ENCODE measurements around the gene TPST2. TPM values are rescaled to one million over a fixed set of nuclear protein-coding genes. Genes with fewer than 3 reads are reported as not detected.

The TPST2 gene
- total RNA-seq, 3 donors from 2014 or later: 9.2 to 13.9 (median 11.7) TPM

GRCh38 chr22:26554956-26555355 lies 35.0 kb downstream of the TPST2 start:
- no peak for DNase-seq
- ATAC-seq: no peak
- Histone ChIP-seq H3K9me3 (no peaks in the 10 kb centered on the region), H3K36me3 (ENCODE audit: low read depth) (no peaks in the 10 kb centered on the region), H3K4me3 (no peak overlapping the region), H3K4me1 (ENCODE audit: low read depth) (no peaks in the 10 kb centered on the region)
- TF ChIP-seq CTCF (IDR thresholded peaks at IDR 0.05): no peak
- intact Hi-C loops (cut with DNase I, micrococcal nuclease): no loop called here

- Histone ChIP-seq H3K4me1 (ENCODE audit: low read depth) (no peaks in the 10 kb centered on the region), H3K9me3 (no peaks in the 10 kb centered on the region), H3K4me3 (no peak overlapping the region), H3K36me3 (ENCODE audit: low read depth) (no peaks in the 10 kb centered on the region)
- ATAC-seq (no peak), DNase-seq (no peak)
- TF ChIP-seq CTCF (IDR thresholded peaks at IDR 0.05): no peak
- intact Hi-C loops (cut with DNase I, micrococcal nuclease): no loop called here
These were observed 36.7 kb downstream of the TPST2 start for GRCh38 chr22:26553056-26553752.

- H3K36me3 ChIP-seq (ENCODE audit: low read depth): no peaks in the 10 kb centered on the region
- ATAC-seq (no peak), DNase-seq (no peak)
- H3K9me3 ChIP-seq: no peaks in the 10 kb centered on the region
- H3K4me1 ChIP-seq (ENCODE audit: low read depth): no peaks in the 10 kb centered on the region
- TF ChIP-seq CTCF (IDR thresholded peaks at IDR 0.05): no peak
- H3K4me3 ChIP-seq: no peak overlapping the region
- intact Hi-C loops (cut with DNase I, micrococcal nuclease): no loop called here
These were observed 37.5 kb downstream of the TPST2 start for GRCh38 chr22:26552466-26552865.

GRCh38 chr22:26551568-26551967 lies 38.4 kb downstream of the TPST2 start:
- Histone ChIP-seq H3K4me3 (no peak overlapping the region), H3K4me1 (ENCODE audit: low read depth) (no peaks in the 10 kb centered on the region), H3K9me3 (no peaks in the 10 kb centered on the region), H3K36me3 (ENCODE audit: low read depth) (no peaks in the 10 kb centered on the region)
- intact Hi-C loops (cut with DNase I, micrococcal nuclease): no loop called here
- no peak for TF ChIP-seq CTCF (IDR thresholded peaks at IDR 0.05)
- DNase-seq (no peak), ATAC-seq (no peak)

GRCh38 chr22:26550498-26551033 lies 39.4 kb downstream of the TPST2 start:
- ATAC-seq (no peak), DNase-seq (no peak)
- intact Hi-C loops (cut with DNase I, micrococcal nuclease): no loop called here
- Histone ChIP-seq H3K9me3 (no peaks in the 10 kb centered on the region), H3K4me1 (ENCODE audit: low read depth) (no peaks in the 10 kb centered on the region), H3K36me3 (ENCODE audit: low read depth) (no peaks in the 10 kb centered on the region), H3K4me3 (no peak overlapping the region)
- no peak for TF ChIP-seq CTCF (IDR thresholded peaks at IDR 0.05)

All from mucosa of descending colon (tissue), 3 donors.